ENCODE data around the gene ATP2C2. TPM values are rescaled to one million over a fixed set of nuclear protein-coding genes. Genes with fewer than 3 reads are reported as not detected.
A peak's percentile ranks its signal among the peaks of the same experiment; 100 is the strongest.

Gene ATP2C2
- total RNA-seq, 1 donor from 2014 or later = 6.8 TPM

- H3K27ac Mint-ChIP-seq = no peak overlapping the region
- H3K27me3 Mint-ChIP-seq = no peaks in the 10 kb centered on the region
- peaks cover under 1% of the 10 kb centered on the region for H3K9me3 Mint-ChIP-seq (ENCODE audit: low read depth)
- H3K4me3 Mint-ChIP-seq (ENCODE audit: low read depth) = no peak overlapping the region
- TF ChIP-seq CTCF (IDR thresholded peaks at IDR 0.05; ENCODE audit: unreplicated experiment) = no peak
- DNase-seq (ENCODE audit: low spot score, unreplicated experiment) = peak; percentile 4
- H3K4me1 Mint-ChIP-seq (ENCODE audit: low read depth) = no peaks in the 10 kb centered on the region
- H3K36me3 Mint-ChIP-seq (ENCODE audit: insufficient read depth) = peaks cover 18% of the 10 kb centered on the region
Observed at GRCh38 chr16:84460406-84461028, 92.2 kb downstream of the ATP2C2 start.

- Mint-ChIP-seq H3K9me3 (ENCODE audit: low read depth) (peaks cover 4% of the 10 kb centered on the region), H3K27ac (no peak overlapping the region), H3K27me3 (no peaks in the 10 kb centered on the region), H3K4me1 (ENCODE audit: low read depth) (no peaks in the 10 kb centered on the region), H3K36me3 (ENCODE audit: insufficient read depth) (peaks cover 22% of the 10 kb centered on the region), H3K4me3 (ENCODE audit: low read depth) (no peak overlapping the region)
- TF ChIP-seq CTCF (IDR thresholded peaks at IDR 0.05; ENCODE audit: unreplicated experiment) = no peak
- peak; percentile 4 for DNase-seq (ENCODE audit: low spot score, unreplicated experiment)
Observed at GRCh38 chr16:84461029-84461412, 92.7 kb downstream of the ATP2C2 start.

GRCh38 chr16:84461413-84462295 lies 93.3 kb downstream of the ATP2C2 start:
- peaks cover 9% of the 10 kb centered on the region for H3K9me3 Mint-ChIP-seq (ENCODE audit: low read depth)
- peak; percentile 4 for DNase-seq (ENCODE audit: low spot score, unreplicated experiment)
- H3K4me1 Mint-ChIP-seq (ENCODE audit: low read depth) = no peaks in the 10 kb centered on the region
- H3K27ac Mint-ChIP-seq = no peak overlapping the region
- H3K36me3 Mint-ChIP-seq (ENCODE audit: insufficient read depth) = peaks cover 27% of the 10 kb centered on the region
- no peak for TF ChIP-seq CTCF (IDR thresholded peaks at IDR 0.05; ENCODE audit: unreplicated experiment)
- H3K27me3 Mint-ChIP-seq = no peaks in the 10 kb centered on the region
- H3K4me3 Mint-ChIP-seq (ENCODE audit: low read depth) = no peak overlapping the region

- Mint-ChIP-seq H3K36me3 (ENCODE audit: insufficient read depth) (peaks cover 36% of the 10 kb centered on the region), H3K27ac (no peak overlapping the region), H3K4me1 (ENCODE audit: low read depth) (no peaks in the 10 kb centered on the region), H3K4me3 (ENCODE audit: low read depth) (no peak overlapping the region), H3K27me3 (no peaks in the 10 kb centered on the region), H3K9me3 (ENCODE audit: low read depth) (peaks cover 16% of the 10 kb centered on the region)
- no peak for TF ChIP-seq CTCF (IDR thresholded peaks at IDR 0.05; ENCODE audit: unreplicated experiment)
- DNase-seq (ENCODE audit: low spot score, unreplicated experiment) = peak; percentile 6
Observed at GRCh38 chr16:84462296-84463210, 94.2 kb downstream of the ATP2C2 start.

- Mint-ChIP-seq H3K9me3 (ENCODE audit: low read depth) (peaks cover 20% of the 10 kb centered on the region), H3K4me3 (ENCODE audit: low read depth) (no peak overlapping the region), H3K27ac (no peak overlapping the region), H3K4me1 (ENCODE audit: low read depth) (no peaks in the 10 kb centered on the region), H3K27me3 (no peaks in the 10 kb centered on the region), H3K36me3 (ENCODE audit: insufficient read depth) (peaks cover 43% of the 10 kb centered on the region)
- TF ChIP-seq CTCF (IDR thresholded peaks at IDR 0.05; ENCODE audit: unreplicated experiment) = no peak
- DNase-seq (ENCODE audit: low spot score, unreplicated experiment) = no peak
Observed at GRCh38 chr16:84463221-84463620, 94.9 kb downstream of the ATP2C2 start.
